ENCODE measurements around the gene GPR68.

DNA sequence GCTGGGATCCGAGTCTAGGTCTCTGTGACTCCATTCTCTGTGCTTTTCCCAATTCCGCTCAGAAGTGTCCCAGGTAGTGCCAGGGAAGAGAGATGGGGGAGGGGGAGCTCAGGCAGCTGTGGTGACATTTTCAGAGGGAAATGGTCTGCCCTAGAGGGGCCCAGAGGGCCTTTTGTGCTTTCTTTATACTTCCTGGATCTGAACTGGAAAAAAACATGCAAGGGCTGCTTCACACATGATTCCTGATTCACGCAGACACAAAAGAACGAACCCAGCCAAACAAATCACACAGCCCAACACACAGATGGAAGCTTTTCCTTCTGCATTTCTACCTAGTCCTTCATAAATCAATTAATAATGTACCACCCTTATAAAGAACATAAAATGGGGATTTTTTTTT is 26.5 kb downstream of the GPR68 start:
- no peak for TF ChIP-seq TCF7L2 (IDR thresholded peaks at IDR 0.05; ENCODE audit: low read depth, low read length)
- TF ChIP-seq POLR2AphosphoS5 (IDR thresholded peaks at IDR 0.05; ENCODE audit: low read depth, low read length) = no peak
- TF ChIP-seq, protein P1, sequence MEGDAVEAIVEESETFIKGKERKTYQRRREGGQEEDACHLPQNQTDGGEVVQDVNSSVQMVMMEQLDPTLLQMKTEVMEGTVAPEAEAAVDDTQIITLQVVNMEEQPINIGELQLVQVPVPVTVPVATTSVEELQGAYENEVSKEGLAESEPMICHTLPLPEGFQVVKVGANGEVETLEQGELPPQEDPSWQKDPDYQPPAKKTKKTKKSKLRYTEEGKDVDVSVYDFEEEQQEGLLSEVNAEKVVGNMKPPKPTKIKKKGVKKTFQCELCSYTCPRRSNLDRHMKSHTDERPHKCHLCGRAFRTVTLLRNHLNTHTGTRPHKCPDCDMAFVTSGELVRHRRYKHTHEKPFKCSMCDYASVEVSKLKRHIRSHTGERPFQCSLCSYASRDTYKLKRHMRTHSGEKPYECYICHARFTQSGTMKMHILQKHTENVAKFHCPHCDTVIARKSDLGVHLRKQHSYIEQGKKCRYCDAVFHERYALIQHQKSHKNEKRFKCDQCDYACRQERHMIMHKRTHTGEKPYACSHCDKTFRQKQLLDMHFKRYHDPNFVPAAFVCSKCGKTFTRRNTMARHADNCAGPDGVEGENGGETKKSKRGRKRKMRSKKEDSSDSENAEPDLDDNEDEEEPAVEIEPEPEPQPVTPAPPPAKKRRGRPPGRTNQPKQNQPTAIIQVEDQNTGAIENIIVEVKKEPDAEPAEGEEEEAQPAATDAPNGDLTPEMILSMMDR (IDR thresholded peaks at IDR 0.05) = no peak
- TF ChIP-seq, protein P2, sequence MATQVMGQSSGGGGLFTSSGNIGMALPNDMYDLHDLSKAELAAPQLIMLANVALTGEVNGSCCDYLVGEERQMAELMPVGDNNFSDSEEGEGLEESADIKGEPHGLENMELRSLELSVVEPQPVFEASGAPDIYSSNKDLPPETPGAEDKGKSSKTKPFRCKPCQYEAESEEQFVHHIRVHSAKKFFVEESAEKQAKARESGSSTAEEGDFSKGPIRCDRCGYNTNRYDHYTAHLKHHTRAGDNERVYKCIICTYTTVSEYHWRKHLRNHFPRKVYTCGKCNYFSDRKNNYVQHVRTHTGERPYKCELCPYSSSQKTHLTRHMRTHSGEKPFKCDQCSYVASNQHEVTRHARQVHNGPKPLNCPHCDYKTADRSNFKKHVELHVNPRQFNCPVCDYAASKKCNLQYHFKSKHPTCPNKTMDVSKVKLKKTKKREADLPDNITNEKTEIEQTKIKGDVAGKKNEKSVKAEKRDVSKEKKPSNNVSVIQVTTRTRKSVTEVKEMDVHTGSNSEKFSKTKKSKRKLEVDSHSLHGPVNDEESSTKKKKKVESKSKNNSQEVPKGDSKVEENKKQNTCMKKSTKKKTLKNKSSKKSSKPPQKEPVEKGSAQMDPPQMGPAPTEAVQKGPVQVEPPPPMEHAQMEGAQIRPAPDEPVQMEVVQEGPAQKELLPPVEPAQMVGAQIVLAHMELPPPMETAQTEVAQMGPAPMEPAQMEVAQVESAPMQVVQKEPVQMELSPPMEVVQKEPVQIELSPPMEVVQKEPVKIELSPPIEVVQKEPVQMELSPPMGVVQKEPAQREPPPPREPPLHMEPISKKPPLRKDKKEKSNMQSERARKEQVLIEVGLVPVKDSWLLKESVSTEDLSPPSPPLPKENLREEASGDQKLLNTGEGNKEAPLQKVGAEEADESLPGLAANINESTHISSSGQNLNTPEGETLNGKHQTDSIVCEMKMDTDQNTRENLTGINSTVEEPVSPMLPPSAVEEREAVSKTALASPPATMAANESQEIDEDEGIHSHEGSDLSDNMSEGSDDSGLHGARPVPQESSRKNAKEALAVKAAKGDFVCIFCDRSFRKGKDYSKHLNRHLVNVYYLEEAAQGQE (IDR thresholded peaks at IDR 0.05; ENCODE audit: insufficient read depth in 1 of 2, low read depth in 2 of 2, low read length in 1 of 2) = no peak
- TF ChIP-seq SIN3A (IDR thresholded peaks at IDR 0.05; ENCODE audit: borderline replicate concordance, insufficient read depth, low read depth, low read length) = no peak

Measured in Panc1 (cell line).